NCI-H1105 treated with DMSO at 0.1 percent for 48 hours (cell line): Measurements from ENCODE around the gene COL26A1.
A peak's percentile ranks its signal among the peaks of the same experiment; 100 is the strongest.

Source experiments
- DNase-seq: peaks from one replicate; lab custom pipeline; 2025; lab: John Stamatoyannopoulos, UW

COL26A1 gene

GRCh38 chr7:101373812-101374614 is 11.3 kb downstream of the COL26A1 start:
- peak; percentile 55 for DNase-seq

GRCh38 chr7:101374990-101375389 is 12.3 kb downstream of the COL26A1 start:
- no peak for DNase-seq

GRCh38 chr7:101376601-101377000 is 13.9 kb downstream of the COL26A1 start:
- DNase-seq: no peak

GRCh38 chr7:101377189-101377736 is 14.6 kb downstream of the COL26A1 start:
- DNase-seq: no peak

GRCh38 chr7:101378751-101379174 is 16.1 kb downstream of the COL26A1 start:
- DNase-seq: no peak

GRCh38 chr7:101379302-101379701 is 16.6 kb downstream of the COL26A1 start:
- no peak for DNase-seq

- no peak for DNase-seq
Measured at GRCh38 chr7:101381549-101382111, 19.0 kb downstream of the COL26A1 start.

GRCh38 chr7:101382937-101383336 is 20.3 kb downstream of the COL26A1 start:
- no peak for DNase-seq

GRCh38 chr7:101386177-101386557 is 23.5 kb downstream of the COL26A1 start:
- no peak for DNase-seq

GRCh38 chr7:101386558-101387231 is 24.0 kb downstream of the COL26A1 start:
- DNase-seq: peak; percentile 26

- no peak for DNase-seq
Measured at GRCh38 chr7:101390901-101391301, 28.2 kb downstream of the COL26A1 start.

- no peak for DNase-seq
Measured at GRCh38 chr7:101391991-101392390, 29.3 kb downstream of the COL26A1 start.

- no peak for DNase-seq
Measured at GRCh38 chr7:101393865-101394264, 31.2 kb downstream of the COL26A1 start.

- DNase-seq: no peak
Measured at GRCh38 chr7:101395376-101395775, 32.7 kb downstream of the COL26A1 start.

GRCh38 chr7:101397243-101397642 is 34.6 kb downstream of the COL26A1 start:
- DNase-seq: no peak

GRCh38 chr7:101397770-101398324 is 35.2 kb downstream of the COL26A1 start:
- DNase-seq: no peak

GRCh38 chr7:101398396-101399289 is 36.0 kb downstream of the COL26A1 start:
- DNase-seq: no peak

GRCh38 chr7:101399759-101400158 is 37.1 kb downstream of the COL26A1 start:
- DNase-seq: no peak

- DNase-seq: no peak
Measured at GRCh38 chr7:101400751-101401150, 38.1 kb downstream of the COL26A1 start.

- DNase-seq: no peak
Measured at GRCh38 chr7:101401390-101402080, 38.9 kb downstream of the COL26A1 start.
